ENCODE results near the gene SEPTIN3.

The SEPTIN3 gene

DNA sequence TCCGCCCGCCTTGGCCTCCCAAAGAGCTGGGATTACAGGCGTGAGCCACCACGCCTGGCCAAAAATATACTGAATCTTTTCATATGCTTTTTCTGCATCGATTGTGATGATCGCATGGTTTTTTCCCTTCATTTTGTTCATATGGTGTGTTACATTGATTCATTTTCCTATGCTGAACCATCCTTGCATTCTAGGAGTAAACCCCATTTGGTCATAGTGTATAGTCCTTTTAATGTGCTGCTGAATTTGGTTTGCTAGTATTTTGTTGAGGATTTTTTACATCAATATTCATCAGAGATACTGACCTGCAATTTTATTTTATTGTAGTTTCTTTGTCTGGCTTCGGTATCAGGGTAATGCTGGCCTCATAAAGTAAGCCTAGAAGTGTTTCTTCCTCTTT is 41.5 kb downstream of the SEPTIN3 start:
- no peak overlapping the region for H3K4me3 ChIP-seq (ENCODE audit: low read length)
- no peak for TF ChIP-seq CTCF (IDR thresholded peaks at IDR 0.05; ENCODE audit: insufficient read depth, low read depth, low read length, missing control alignments)
- no peak for DNase-seq (ENCODE audit: low read depth)

- no peak overlapping the region for H3K4me3 ChIP-seq (ENCODE audit: low read length)
- TF ChIP-seq CTCF (IDR thresholded peaks at IDR 0.05; ENCODE audit: insufficient read depth, low read depth, low read length, missing control alignments) = no peak
- no peak for DNase-seq (ENCODE audit: low read depth)
Measured at GRCh38 chr22:42013385-42013784, 44.1 kb downstream of the SEPTIN3 start.

DNA sequence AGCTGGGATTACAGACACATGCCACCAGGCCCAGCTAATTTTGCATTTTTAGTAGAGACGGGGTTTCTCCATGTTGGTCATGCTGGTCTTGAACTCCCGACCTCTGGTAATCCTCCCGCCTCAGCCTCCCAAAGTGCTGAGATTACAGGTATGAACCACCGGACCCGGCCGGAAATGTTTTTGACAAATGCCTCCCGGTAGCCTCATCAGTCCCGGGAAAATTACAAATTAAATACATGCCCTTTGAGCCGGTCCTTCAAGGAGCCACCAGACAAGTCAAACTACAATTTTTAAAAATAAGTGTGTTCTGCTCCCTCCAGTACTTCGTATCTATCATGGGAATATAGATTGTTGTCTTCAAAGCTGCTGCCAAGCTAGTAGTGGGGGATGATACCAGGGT is 46.9 kb downstream of the SEPTIN3 start:
- no peak for DNase-seq (ENCODE audit: low read depth)
- no peak overlapping the region for H3K4me3 ChIP-seq (ENCODE audit: low read length)
- TF ChIP-seq CTCF (IDR thresholded peaks at IDR 0.05; ENCODE audit: insufficient read depth, low read depth, low read length, missing control alignments) = no peak

GRCh38 chr22:42018224-42018623 is 49.0 kb downstream of the SEPTIN3 start:
- no peak for TF ChIP-seq CTCF (IDR thresholded peaks at IDR 0.05; ENCODE audit: insufficient read depth, low read depth, low read length, missing control alignments)
- H3K4me3 ChIP-seq (ENCODE audit: low read length) = no peak overlapping the region
- DNase-seq (ENCODE audit: low read depth) = no peak
